SK-N-SH treated with all-trans-retinoic acid at 6 μM for 48 hours (cell line): ENCODE measurements around the gene UMPS.

ENCODE experiments used
- ATAC-seq: fragments of 200-7000 bp; cut with Tn5 transposase; 3 replicates; pipeline ENCODE4 v1.9.1; 2020; ENCODE audit warnings: mild to moderate bottlenecking, moderate library complexity
- ARNTL ChIP-seq: fragments of 450-650 bp; formaldehyde crosslinking; IDR thresholded peaks from 2 replicates; pipeline ENCODE4 v1.5.0; 2020; ENCODE audit warnings: low read depth, mild to moderate bottlenecking, moderate library complexity, borderline replicate concordance
- BACH2 ChIP-seq: fragments of 250-450 bp; sonication (Bioruptor Pico); IDR thresholded peaks from 2 replicates; pipeline ENCODE4 v1.9.0; 2021; ENCODE audit warnings: mild to moderate bottlenecking, borderline replicate concordance
- ESRRG ChIP-seq: fragments of 250-450 bp; sonication (Bioruptor Pico); IDR thresholded peaks from 2 replicates; pipeline ENCODE4 v1.6.1; 2021; ENCODE audit warnings: mild to moderate bottlenecking
- GLIS3 ChIP-seq: fragments of 250-450 bp; sonication (Bioruptor Pico); IDR thresholded peaks from 2 replicates; pipeline ENCODE4 v1.5.0; 2020; ENCODE audit warnings: mild to moderate bottlenecking, moderate library complexity
- ISL1 ChIP-seq: fragments of 250-450 bp; sonication (Bioruptor Pico); IDR thresholded peaks from 2 replicates; pipeline ENCODE4 v2.1.2; 2022; ENCODE audit warnings: mild to moderate bottlenecking, moderate library complexity
- OSR1 ChIP-seq: fragments of 250-450 bp; sonication (Bioruptor Pico); IDR thresholded peaks from 2 replicates; pipeline ENCODE4 v1.8.0; 2022; ENCODE audit warnings: moderate library complexity, mild to moderate bottlenecking, inconsistent platforms
- PPARA ChIP-seq: fragments of 250-450 bp; sonication (Bioruptor Pico); IDR thresholded peaks from 2 replicates; pipeline ENCODE4 v1.5.0; 2020; ENCODE audit warnings: mild to moderate bottlenecking, borderline replicate concordance
- RARB ChIP-seq: fragments of 250-450 bp; sonication (Bioruptor Pico); IDR thresholded peaks from 2 replicates; pipeline ENCODE4 v1.8.0; 2021; ENCODE audit warnings: mild to moderate bottlenecking, moderate library complexity
- SNAI2 ChIP-seq: fragments of 250-450 bp; sonication (Bioruptor Pico); IDR thresholded peaks from 2 replicates; pipeline ENCODE4 v1.5.0; 2020; ENCODE audit warnings: mild to moderate bottlenecking, moderate library complexity
- TCF4 ChIP-seq: fragments of 250-450 bp; sonication (Bioruptor Pico); IDR thresholded peaks from 2 replicates; pipeline ENCODE4 v1.8.0; 2021; ENCODE audit warnings: mild to moderate bottlenecking, moderate library complexity, borderline replicate concordance
- TOX ChIP-seq: fragments of 250-450 bp; sonication (Bioruptor Pico); IDR thresholded peaks from 2 replicates; pipeline ENCODE4 v1.8.0; 2021; ENCODE audit warnings: mild to moderate bottlenecking, moderate library complexity, borderline replicate concordance
- ZC3H10 ChIP-seq: fragments of 250-450 bp; sonication (Bioruptor Pico); IDR thresholded peaks from 2 replicates; pipeline ENCODE4 v1.5.1; 2021; ENCODE audit warnings: mild to moderate bottlenecking, moderate library complexity
- ZFP3 ChIP-seq: fragments of 250-450 bp; sonication (Bioruptor Pico); IDR thresholded peaks from 2 replicates; pipeline ENCODE4 v1.5.0; 2020; ENCODE audit warnings: mild to moderate bottlenecking, moderate library complexity
- ZFP30 ChIP-seq: fragments of 450-650 bp; formaldehyde crosslinking; IDR thresholded peaks from 2 replicates; pipeline ENCODE4 v1.5.0; 2022; ENCODE audit warnings: mild to moderate bottlenecking, moderate library complexity
- ZNF565 ChIP-seq: fragments of 450-650 bp; formaldehyde crosslinking; conservative IDR thresholded peaks from 2 replicates; pipeline ENCODE4 v1.5.0; 2020; ENCODE audit warnings: low read depth, mild to moderate bottlenecking, moderate library complexity
- ZNF70 ChIP-seq: fragments of 450-650 bp; formaldehyde crosslinking; IDR thresholded peaks from 2 replicates; pipeline ENCODE4 v1.5.0; 2020; ENCODE audit warnings: mild to moderate bottlenecking, moderate library complexity
- ZNF8 ChIP-seq: fragments of 450-650 bp; formaldehyde crosslinking; IDR thresholded peaks from 2 replicates; pipeline ENCODE4 v1.5.0; 2020; ENCODE audit warnings: mild to moderate bottlenecking, moderate library complexity
- TF ChIP-seq, protein P1 (sequence below): fragments of 250-450 bp; sonication (Bioruptor Pico); IDR thresholded peaks from 2 replicates; pipeline ENCODE4 v1.5.0; 2020; ENCODE audit warnings: mild to moderate bottlenecking, moderate library complexity
- TF ChIP-seq, protein P2 (sequence below): fragments of 250-450 bp; sonication (Bioruptor Pico); IDR thresholded peaks from 2 replicates; pipeline ENCODE4 v1.5.1; 2020; ENCODE audit warnings: low read depth, mild to moderate bottlenecking, moderate library complexity
- TF ChIP-seq, protein P3 (sequence below): fragments of 250-450 bp; sonication (Bioruptor Pico); IDR thresholded peaks from 2 replicates; pipeline ENCODE4 v1.8.0; 2020; ENCODE audit warnings: mild to moderate bottlenecking, moderate library complexity, borderline replicate concordance
- TF ChIP-seq, protein P4 (sequence below): fragments of 250-450 bp; sonication (Bioruptor Pico); IDR thresholded peaks from 2 replicates; pipeline ENCODE4 v1.8.0; 2021; ENCODE audit warnings: low read depth, mild to moderate bottlenecking, moderate library complexity, borderline replicate concordance

UMPS gene

DNA sequence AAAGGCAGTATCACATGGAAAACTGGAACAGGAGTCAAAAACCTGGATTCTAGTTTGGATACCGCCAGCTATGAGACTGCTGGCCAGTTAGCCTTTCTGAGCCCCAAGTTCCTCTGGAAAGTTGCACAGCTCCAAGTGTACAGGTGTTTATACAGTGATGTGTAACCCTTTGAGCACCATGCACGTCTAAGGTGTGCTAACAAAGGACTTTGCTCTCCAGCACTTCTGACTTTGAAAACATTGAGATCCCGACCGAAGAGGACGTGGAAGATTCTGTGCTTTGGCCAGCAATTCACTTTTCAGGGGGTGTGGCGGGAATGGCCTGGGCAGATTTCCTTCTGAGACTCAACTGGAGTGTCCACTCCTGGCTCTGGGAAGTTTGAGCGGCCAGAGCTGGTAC lies 45.8 kb upstream of the UMPS start:
- ATAC-seq: no peak
- TF ChIP-seq OSR1 (no peak), ZNF70 (CRISPR knock-in tag) (no peak), BACH2 (CRISPR knock-in tag) (no peak), ZC3H10 (CRISPR knock-in tag) (no peak), PPARA (CRISPR knock-in tag) (no peak), ZFP3 (CRISPR knock-in tag) (no peak), ZNF8 (CRISPR knock-in tag) (no peak), ZNF565 (no peak), RARB (no peak), ISL1 (CRISPR knock-in tag) (no peak)
- TF ChIP-seq, protein P1, sequence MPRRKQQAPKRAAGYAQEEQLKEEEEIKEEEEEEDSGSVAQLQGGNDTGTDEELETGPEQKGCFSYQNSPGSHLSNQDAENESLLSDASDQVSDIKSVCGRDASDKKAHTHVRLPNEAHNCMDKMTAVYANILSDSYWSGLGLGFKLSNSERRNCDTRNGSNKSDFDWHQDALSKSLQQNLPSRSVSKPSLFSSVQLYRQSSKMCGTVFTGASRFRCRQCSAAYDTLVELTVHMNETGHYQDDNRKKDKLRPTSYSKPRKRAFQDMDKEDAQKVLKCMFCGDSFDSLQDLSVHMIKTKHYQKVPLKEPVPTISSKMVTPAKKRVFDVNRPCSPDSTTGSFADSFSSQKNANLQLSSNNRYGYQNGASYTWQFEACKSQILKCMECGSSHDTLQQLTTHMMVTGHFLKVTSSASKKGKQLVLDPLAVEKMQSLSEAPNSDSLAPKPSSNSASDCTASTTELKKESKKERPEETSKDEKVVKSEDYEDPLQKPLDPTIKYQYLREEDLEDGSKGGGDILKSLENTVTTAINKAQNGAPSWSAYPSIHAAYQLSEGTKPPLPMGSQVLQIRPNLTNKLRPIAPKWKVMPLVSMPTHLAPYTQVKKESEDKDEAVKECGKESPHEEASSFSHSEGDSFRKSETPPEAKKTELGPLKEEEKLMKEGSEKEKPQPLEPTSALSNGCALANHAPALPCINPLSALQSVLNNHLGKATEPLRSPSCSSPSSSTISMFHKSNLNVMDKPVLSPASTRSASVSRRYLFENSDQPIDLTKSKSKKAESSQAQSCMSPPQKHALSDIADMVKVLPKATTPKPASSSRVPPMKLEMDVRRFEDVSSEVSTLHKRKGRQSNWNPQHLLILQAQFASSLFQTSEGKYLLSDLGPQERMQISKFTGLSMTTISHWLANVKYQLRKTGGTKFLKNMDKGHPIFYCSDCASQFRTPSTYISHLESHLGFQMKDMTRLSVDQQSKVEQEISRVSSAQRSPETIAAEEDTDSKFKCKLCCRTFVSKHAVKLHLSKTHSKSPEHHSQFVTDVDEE (CRISPR knock-in tag): no peak

DNA sequence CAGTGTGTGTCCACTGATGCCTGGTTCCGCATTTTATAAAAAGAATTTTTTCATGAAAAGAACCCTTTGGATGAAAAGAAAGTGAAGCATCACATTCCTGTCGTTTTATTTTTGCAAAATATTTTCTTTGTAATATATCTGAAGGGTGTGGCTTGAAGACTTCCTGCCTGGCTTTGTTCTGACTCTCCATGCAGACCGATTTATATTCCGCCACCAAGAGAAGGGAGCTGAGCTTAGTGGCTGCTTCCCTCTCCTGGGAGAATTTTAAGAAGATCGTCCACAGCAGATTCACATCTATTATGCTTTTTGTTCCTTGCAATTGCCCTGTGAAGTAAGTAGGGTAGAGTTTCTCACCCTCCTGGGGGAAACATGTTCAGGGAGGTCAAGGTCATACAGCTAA lies 45.2 kb upstream of the UMPS start:
- no peak for ATAC-seq
- TF ChIP-seq OSR1 (no peak), RARB (no peak), ARNTL (CRISPR knock-in tag) (no peak), ZNF8 (CRISPR knock-in tag) (no peak), ZNF70 (CRISPR knock-in tag) (no peak), TOX (no peak), TCF4 (no peak), BACH2 (CRISPR knock-in tag) (no peak), ZC3H10 (CRISPR knock-in tag) (no peak), PPARA (CRISPR knock-in tag) (no peak)
- TF ChIP-seq, protein P2, sequence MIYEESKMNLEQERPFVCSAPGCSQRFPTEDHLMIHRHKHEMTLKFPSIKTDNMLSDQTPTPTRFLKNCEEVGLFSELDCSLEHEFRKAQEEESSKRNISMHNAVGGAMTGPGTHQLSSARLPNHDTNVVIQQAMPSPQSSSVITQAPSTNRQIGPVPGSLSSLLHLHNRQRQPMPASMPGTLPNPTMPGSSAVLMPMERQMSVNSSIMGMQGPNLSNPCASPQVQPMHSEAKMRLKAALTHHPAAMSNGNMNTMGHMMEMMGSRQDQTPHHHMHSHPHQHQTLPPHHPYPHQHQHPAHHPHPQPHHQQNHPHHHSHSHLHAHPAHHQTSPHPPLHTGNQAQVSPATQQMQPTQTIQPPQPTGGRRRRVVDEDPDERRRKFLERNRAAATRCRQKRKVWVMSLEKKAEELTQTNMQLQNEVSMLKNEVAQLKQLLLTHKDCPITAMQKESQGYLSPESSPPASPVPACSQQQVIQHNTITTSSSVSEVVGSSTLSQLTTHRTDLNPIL: no peak
- TF ChIP-seq, protein P1 (CRISPR knock-in tag): no peak
- TF ChIP-seq, protein P3, sequence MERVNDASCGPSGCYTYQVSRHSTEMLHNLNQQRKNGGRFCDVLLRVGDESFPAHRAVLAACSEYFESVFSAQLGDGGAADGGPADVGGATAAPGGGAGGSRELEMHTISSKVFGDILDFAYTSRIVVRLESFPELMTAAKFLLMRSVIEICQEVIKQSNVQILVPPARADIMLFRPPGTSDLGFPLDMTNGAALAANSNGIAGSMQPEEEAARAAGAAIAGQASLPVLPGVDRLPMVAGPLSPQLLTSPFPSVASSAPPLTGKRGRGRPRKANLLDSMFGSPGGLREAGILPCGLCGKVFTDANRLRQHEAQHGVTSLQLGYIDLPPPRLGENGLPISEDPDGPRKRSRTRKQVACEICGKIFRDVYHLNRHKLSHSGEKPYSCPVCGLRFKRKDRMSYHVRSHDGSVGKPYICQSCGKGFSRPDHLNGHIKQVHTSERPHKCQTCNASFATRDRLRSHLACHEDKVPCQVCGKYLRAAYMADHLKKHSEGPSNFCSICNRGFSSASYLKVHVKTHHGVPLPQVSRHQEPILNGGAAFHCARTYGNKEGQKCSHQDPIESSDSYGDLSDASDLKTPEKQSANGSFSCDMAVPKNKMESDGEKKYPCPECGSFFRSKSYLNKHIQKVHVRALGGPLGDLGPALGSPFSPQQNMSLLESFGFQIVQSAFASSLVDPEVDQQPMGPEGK: no peak
- TF ChIP-seq, all 23 proteins: peak for 0

DNA sequence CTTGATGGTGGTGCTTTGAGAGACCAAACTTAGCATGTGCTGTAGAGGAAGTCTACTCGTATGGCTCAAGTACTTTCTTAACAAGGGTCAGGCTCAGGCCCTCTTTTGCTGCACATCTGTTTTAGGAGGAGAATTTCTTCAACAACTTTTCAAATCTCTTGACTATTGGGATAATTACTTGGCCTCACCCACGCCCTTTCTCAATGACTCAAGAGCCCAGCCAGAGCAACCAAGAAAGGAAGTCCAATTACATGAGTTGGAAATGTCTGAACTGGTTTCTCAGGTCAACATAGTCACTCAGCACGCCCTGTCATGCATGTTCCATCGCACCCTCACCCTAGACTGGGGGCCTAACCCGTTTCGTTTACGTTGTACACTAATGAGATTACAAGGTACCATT lies 44.8 kb upstream of the UMPS start:
- TF ChIP-seq GLIS3 (CRISPR knock-in tag): no peak
- no peak for TF ChIP-seq BACH2 (CRISPR knock-in tag)
- no peak for TF ChIP-seq ZNF565
- TF ChIP-seq ARNTL (CRISPR knock-in tag): no peak
- TF ChIP-seq, protein P2: no peak
- TF ChIP-seq RARB: no peak
- no peak for TF ChIP-seq SNAI2
- no peak for TF ChIP-seq TOX
- TF ChIP-seq OSR1: no peak
- TF ChIP-seq ZFP30: no peak
- no peak for TF ChIP-seq TCF4
- TF ChIP-seq ZFP3 (CRISPR knock-in tag): no peak
- TF ChIP-seq ESRRG (CRISPR knock-in tag): no peak
- TF ChIP-seq, protein P4, sequence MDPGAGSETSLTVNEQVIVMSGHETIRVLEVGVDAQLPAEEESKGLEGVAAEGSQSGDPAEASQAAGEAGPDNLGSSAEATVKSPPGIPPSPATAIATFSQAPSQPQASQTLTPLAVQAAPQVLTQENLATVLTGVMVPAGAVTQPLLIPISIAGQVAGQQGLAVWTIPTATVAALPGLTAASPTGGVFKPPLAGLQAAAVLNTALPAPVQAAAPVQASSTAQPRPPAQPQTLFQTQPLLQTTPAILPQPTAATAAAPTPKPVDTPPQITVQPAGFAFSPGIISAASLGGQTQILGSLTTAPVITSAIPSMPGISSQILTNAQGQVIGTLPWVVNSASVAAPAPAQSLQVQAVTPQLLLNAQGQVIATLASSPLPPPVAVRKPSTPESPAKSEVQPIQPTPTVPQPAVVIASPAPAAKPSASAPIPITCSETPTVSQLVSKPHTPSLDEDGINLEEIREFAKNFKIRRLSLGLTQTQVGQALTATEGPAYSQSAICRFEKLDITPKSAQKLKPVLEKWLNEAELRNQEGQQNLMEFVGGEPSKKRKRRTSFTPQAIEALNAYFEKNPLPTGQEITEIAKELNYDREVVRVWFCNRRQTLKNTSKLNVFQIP (CRISPR knock-in tag): no peak
- TF ChIP-seq, protein P1 (CRISPR knock-in tag): no peak
- ATAC-seq: no peak
